ENCODE results near the gene ZNF791. TPM values are rescaled to one million over a fixed set of nuclear protein-coding genes. Genes with fewer than 3 reads are reported as not detected.

Gene ZNF791
- total RNA-seq, 2 donors from 2014 or later: 26.0 to 32.4 TPM

- Histone ChIP-seq H3K27ac (no peak overlapping the region), H3K4me1 (ENCODE audit: control insufficient read depth in 1 of 2, low read depth in 2 of 2) (no peaks in the 10 kb centered on the region), H3K4me3 (no peak overlapping the region), H3K27me3 (replicated peaks; ENCODE audit: insufficient read depth) (no peaks in the 10 kb centered on the region), H3K36me3 (peaks cover 29% of the 10 kb centered on the region), H3K9me3 (peaks cover 19% of the 10 kb centered on the region)
- TF ChIP-seq CTCF (IDR thresholded peaks at IDR 0.05): no peak
- ATAC-seq (ENCODE audit: insufficient number of reproducible peaks, low FRiP score, low read depth) (no peak), DNase-seq (ENCODE audit: low spot score) (no peak)
Measured at GRCh38 chr19:12578641-12579040, 32.1 kb upstream of the ZNF791 start.

GRCh38 chr19:12580180-12580694, 30.5 kb upstream of the ZNF791 start:
- Histone ChIP-seq H3K36me3 (peaks cover 29% of the 10 kb centered on the region), H3K4me1 (ENCODE audit: control insufficient read depth in 1 of 2, low read depth in 2 of 2) (no peaks in the 10 kb centered on the region), H3K4me3 (no peak overlapping the region), H3K27me3 (replicated peaks; ENCODE audit: insufficient read depth) (no peaks in the 10 kb centered on the region), H3K9me3 (peaks cover 19% of the 10 kb centered on the region), H3K27ac (no peak overlapping the region)
- ATAC-seq (ENCODE audit: insufficient number of reproducible peaks, low FRiP score, low read depth) (no peak), DNase-seq (ENCODE audit: low spot score) (no peak)
- no peak for TF ChIP-seq CTCF (IDR thresholded peaks at IDR 0.05)

- no peak for DNase-seq (ENCODE audit: low spot score)
- Histone ChIP-seq H3K4me1 (ENCODE audit: control insufficient read depth in 1 of 2, low read depth in 2 of 2) (no peaks in the 10 kb centered on the region), H3K4me3 (no peak overlapping the region), H3K9me3 (peaks cover 19% of the 10 kb centered on the region), H3K27ac (no peak overlapping the region), H3K27me3 (replicated peaks; ENCODE audit: insufficient read depth) (no peaks in the 10 kb centered on the region), H3K36me3 (peaks cover 29% of the 10 kb centered on the region)
- no peak for ATAC-seq (ENCODE audit: insufficient number of reproducible peaks, low FRiP score, low read depth)
- no peak for TF ChIP-seq CTCF (IDR thresholded peaks at IDR 0.05)
Measured at GRCh38 chr19:12581100-12581499, 29.6 kb upstream of the ZNF791 start.

DNA sequence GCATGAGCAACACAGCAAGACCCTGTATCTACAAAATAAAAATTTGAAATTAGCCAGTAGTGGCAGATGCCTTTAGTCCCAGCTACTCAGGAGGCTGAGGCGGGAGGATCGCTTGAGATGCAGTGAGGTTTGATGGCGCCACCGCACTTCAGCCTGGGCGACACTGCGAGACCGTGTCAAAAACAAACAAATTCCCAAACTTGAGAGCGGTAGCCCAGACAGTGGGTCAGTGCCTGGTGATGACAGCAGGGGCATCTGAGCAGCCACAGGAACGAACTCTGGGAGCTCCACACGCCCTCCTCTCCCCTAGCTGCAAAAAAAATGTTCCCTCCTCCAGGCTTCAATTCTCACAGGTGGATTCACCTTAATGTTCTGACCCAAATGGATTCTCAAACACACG, 14.2 kb upstream of the ZNF791 start:
- DNase-seq (ENCODE audit: low spot score) (no peak), ATAC-seq (ENCODE audit: insufficient number of reproducible peaks, low FRiP score, low read depth) (no peak)
- Histone ChIP-seq H3K27me3 (replicated peaks; ENCODE audit: insufficient read depth) (no peaks in the 10 kb centered on the region), H3K27ac (no peak overlapping the region), H3K36me3 (peaks cover 9% of the 10 kb centered on the region), H3K4me3 (no peak overlapping the region), H3K9me3 (no peaks in the 10 kb centered on the region), H3K4me1 (ENCODE audit: control insufficient read depth in 1 of 2, low read depth in 2 of 2) (no peaks in the 10 kb centered on the region)
- no peak for TF ChIP-seq CTCF (IDR thresholded peaks at IDR 0.05)

GRCh38 chr19:12596927-12597548, 13.7 kb upstream of the ZNF791 start:
- ATAC-seq (ENCODE audit: insufficient number of reproducible peaks, low FRiP score, low read depth) (no peak), DNase-seq (ENCODE audit: low spot score) (no peak)
- Histone ChIP-seq H3K4me3 (no peak overlapping the region), H3K27ac (no peak overlapping the region), H3K4me1 (ENCODE audit: control insufficient read depth in 1 of 2, low read depth in 2 of 2) (no peaks in the 10 kb centered on the region), H3K9me3 (no peaks in the 10 kb centered on the region), H3K27me3 (replicated peaks; ENCODE audit: insufficient read depth) (no peaks in the 10 kb centered on the region), H3K36me3 (peaks cover 9% of the 10 kb centered on the region)
- TF ChIP-seq CTCF (IDR thresholded peaks at IDR 0.05): no peak

Measured in thoracic aorta (tissue), 2 donors.